HG03097 (cell line): Measurements from ENCODE around the gene FAM241B.

Experiments
- ATAC-seq: cut with Tn5 transposase; IDR thresholded peaks from one replicate; pipeline ENCODE4 v1.9.1; 2021; ENCODE audit not compliant: unreplicated experiment, low FRiP score

FAM241B gene

DNA sequence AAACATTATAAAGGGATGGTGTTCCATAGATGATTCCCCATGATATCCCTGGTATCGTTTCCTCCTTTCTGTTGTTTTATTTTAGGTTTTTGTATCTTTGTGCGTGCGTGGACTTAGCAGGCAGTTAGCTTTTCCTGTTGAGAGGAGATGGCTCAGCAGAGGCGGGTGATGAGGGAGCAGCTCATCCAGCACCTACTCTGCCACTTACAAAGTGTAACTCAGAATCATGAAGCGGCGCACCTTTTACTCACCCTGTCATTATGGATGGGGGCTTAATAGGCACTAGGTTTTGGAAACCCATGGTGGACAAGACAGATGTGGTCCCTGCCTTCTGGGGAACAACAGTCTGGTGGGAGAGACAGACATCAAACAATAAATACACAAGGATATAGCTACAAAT lies 17.1 kb downstream of the FAM241B start:
- ATAC-seq, result no peak

DNA sequence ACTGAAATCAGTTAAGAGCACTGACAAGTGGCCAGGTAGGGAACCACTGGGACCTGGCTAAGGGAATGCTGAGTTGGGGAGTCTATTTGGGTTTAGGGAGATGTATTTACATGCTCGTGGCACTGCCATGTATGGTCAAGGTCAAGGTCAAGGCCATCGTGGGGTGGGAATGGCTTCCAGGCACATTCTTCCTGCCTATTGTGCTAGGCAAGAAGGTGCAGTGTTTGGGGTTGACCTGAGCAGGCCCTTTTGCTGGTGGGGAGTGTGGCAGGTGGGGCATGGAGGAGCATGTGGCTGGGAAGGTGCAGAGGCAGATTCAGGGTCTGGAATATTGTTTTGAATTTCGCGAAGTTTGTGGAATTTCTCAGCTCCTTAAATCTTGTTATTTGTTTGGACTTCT lies 17.8 kb downstream of the FAM241B start:
- ATAC-seq, result no peak

DNA sequence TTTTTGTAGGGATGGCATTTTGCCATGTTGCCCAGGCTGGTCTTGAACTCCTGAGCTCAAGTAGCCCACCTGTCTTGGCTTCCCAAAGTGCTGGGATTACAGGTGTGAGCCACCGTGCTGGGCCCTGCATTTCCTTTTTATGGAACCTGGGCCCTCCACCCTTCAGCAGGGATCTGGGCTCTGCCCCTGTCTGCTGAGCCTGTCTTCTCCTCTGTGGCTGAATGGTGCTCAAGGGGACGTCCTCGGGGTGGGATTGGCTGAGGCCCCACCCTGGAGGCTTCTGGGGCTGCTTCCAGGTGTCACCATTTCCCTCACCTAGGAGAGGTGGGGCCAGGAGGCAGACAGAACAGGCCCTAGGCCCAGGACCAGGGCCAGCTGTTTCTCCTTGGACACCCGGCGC lies 18.4 kb downstream of the FAM241B start:
- ATAC-seq, result no peak

DNA sequence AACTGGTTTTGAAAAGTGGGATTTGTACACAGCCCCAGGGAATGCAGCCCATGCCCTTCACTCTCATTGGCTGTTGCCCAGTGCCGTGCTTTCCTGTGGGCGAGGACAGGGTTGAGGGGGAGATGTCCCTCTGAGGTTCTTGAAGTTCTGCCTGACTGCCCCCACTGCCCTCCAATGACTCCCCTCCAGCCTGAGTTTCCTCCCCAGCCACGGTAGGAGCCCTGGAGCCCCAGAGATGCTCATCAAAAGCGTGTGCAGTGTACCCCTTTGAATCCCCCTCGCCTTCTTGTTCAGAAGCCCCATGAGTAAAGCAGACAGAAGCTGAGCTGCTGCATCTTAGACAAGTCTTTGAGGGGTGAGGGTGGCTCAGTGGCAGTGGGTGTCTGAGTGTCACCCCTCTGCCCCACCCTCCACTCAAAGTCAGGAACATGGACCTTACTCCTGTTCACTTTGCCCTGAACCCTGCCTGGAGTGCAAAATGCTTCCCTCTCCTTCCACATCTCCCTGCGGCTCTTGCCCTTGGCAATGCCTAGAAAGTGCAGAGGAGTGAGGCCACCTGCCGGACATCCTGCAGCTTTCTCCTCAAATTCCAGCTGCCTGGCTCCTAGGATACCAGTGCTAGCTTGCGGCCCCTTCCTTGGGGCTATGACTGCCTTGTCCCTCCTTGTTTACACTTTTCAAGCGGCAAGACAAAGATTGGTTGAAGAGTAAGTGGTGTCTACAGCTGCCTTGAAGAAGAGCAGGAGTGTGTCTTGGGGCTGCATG lies 19.9 kb downstream of the FAM241B start:
- no peak for ATAC-seq

DNA sequence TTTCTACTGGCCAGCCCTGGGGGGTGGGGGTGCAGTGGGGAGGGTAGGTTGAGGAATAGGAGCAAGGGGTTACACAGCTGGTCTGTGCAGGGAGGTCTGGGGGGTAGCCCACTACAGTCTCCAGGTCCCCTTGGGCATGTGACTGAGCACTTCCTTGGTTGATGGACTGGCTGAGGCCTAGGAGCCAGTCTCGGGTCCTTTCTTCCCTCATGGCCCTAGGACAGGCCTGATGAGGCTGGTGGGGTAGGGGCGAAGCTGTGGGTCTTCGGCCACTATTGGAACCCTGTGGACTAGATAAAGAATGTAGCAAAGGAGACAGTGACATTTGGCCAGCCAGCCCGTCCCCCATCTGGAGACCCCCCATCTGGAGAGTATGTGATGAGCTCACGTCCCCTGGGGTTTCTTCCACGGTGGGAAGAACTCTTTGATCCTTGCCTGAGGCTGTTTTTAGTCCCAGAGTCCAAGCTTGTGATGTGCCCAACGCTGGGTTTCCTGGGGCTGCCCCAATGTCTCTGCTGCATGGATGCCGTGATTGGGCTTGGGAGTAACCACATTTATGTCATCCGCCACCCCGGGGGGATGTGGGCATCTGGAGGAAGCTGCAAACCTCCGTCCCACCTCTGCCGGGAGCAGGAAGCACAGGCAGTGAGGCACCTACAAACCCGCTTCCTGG lies 20.7 kb downstream of the FAM241B start:
- no peak for ATAC-seq

DNA sequence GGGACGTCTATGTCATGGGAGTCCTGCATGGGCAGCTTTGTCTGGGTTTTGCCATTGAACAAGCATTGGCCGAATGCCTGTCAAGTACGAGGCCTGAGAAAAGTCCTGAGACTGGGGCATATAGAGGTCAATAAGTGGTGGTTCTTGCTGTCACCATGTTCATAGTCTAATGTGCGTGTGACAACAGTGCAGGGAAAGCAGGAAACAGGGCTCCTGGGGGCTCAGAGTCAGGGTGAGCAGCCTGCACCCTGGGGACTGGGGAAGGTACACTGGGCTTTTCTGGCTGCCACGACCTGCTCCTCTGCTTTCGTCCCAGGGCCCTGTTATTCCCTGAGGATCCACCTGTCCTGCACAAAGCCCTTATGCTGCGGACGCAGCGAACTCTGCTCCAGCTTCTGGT lies 21.3 kb downstream of the FAM241B start:
- ATAC-seq, result no peak

DNA sequence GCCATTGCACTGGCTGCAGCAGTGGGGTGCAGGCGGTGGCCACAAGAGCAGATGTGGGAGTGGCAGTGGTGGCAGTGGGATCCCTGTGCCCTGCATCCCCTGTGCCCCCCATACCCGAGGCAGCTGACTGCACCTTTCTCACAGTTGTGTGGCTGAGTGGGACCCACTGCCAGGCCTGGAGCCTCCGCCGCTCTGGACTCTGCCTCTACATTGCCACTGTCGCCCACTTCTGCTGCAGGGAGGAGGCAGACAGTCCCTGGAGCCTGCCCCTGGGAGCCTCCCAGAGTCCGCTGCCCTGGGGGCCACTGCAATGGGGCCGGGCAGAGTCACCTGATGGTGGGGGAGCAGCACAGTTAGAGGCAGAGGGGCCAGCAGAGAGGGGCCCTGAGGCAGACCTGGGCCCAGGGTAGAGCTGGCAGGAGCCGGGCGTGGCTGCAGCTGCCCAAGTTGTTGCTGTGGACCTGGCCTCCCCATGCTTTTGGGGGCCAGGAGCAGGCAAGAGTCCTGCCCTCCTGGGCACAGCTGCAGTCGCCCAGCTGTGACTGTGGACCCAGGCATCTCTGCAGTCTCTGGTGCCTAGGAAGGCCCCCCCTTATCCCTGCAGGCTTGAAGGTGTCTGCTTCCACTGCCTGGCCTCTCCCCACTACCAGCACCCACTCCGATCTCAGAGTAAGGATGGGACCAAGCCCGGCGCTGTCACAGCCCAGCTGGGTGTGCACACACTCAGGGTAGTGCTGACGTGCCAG lies 22.2 kb downstream of the FAM241B start:
- no peak for ATAC-seq

DNA sequence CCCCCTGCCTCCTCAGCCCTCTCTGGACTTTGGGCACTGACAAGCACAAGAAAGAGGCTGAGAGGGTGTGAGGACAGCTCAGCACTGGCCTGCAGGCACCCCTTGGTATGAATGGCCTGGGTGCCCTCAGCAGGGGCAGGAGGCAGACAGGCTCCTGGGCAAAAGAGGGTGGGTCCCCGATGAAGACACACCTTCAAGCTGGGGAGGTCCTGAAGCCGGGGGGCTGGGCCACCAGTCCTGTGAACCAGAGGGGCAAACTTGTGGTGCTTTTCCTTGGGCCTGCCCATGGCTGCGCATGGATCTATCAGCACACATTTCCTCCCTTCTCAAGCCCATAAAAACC lies 22.8 kb downstream of the FAM241B start:
- ATAC-seq, result no peak

DNA sequence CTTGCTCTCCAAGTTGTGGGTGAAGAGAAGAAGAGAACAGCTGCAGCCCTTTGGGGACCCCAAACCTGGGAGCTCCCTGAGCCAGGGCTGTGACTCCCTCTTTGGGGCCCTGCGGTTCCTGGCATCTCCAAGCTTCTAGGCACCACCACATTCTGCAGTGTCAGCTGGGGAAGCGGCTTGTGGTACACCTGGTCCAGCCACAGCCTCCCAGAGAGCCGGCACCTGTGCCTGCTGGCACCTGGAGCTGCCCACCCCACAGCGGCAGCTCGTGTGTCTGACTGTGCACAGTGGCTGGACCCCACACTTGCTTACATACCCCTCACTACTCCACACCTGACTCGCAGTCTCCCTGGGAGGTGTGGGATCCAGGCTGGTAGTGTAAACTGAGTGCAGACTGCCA lies 23.5 kb downstream of the FAM241B start:
- no peak for ATAC-seq

DNA sequence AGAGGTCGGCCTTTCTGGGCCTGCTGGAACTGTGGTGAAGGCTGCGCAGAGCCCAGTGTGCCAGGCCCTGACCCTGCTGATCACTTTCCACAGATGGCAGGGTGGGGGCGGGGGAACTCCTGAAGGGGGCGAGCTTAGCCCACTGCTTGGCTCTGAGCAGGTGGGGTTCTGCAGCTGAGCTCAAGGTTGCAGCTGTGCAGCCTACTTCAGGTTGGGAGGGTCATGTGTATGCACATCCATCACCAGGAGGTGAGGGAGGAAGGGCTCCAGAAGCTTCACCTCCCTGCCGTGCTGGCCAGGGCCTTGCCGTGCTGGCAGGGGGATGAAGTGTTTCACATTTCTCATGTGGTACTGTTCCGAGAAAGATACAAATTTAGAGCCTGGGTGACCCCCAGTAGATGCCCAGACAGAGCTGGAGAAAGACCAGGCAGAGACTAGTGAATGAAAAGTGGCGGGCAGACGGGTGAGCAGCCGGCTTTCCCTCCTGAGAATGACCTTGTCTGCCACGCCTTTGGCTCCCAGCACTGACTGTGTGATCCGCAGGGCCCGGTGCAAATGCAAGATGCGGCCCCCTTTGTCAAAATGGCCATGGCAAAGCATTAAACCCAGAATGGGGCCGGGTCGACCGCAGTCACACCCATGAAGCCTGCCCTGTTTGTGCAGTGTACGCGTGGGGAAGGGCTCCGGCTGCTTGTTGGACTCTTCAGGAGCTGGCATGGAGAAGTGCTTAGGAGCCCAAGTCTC lies 25.2 kb downstream of the FAM241B start:
- ATAC-seq, result no peak

DNA sequence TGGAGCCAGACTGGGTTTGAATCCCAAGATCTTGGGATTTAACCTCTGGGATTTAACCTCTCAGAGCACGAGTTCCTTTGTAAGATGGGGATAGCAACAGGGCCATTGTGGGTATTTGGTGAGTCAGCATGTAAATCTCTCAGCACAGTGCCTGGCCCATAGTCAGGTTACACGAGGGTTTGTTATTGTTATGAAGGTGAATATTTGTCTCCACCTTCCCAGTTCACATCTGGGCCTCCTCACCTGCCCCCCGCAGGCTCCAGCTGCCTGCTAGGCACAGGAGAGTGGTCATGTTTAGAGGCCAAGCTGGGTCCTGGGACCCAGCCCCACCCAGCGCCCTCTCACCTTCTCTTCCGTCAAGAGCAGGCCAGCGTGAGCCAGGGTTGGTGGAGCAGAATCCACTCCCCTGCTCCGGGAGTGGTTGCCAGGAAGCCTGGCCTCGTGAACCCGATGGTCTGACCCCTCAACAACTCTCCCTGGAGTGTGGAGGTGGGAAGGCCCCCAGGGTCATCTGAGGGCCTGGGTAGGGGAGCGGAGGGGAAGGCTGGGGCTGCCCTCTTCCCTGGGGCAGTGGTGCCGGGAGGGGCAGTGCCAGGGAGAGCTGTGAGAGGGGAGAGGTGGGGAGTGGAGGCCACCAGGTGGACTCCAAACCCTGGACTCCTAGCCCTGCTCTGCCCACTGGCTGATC lies 26.0 kb downstream of the FAM241B start:
- no peak for ATAC-seq

DNA sequence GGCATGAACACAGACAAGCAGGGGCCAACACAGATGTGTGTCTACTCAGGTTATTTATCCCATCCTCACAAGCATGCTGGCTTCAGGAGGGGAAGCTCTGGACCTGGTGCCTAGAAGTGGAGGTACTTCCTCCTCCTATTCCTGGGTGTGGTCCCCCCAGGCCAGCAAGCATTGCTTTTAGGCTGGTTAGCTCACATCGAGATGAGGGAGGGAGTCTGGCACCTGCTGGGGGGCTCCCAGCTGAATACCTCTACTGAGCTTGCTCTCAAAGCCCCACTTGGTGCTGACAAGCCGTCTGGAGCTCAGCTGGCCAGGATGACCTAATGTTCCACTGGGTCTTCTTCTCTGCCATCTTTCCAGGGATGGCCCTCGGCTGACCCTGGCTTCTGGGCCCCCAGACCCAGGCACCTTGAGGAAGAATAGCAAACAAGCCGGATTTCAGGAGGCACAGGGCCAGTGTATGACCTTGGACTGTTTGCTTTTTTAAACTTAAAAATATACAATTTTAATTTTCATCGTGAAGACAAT lies 26.8 kb downstream of the FAM241B start:
- no peak for ATAC-seq

DNA sequence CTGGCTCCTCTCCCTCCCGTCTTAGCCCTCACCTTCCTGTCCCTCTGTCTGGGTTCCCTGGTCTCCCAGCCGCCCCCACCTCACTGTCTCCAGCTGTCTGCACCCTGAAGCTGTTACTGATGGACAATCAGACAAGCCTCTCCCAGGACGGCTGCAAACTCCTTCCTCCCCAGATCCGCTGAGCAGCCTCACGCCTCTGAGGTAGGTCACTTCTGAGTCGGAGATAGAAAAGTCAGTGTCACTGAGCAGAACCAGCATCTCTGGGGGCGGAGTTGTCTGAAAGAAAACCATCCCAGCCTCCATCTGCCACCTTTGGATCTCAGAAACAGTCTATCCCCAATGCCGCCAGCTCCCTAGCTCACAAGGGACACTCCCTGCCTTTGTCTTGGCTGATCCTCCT lies 27.4 kb downstream of the FAM241B start:
- ATAC-seq, result no peak

DNA sequence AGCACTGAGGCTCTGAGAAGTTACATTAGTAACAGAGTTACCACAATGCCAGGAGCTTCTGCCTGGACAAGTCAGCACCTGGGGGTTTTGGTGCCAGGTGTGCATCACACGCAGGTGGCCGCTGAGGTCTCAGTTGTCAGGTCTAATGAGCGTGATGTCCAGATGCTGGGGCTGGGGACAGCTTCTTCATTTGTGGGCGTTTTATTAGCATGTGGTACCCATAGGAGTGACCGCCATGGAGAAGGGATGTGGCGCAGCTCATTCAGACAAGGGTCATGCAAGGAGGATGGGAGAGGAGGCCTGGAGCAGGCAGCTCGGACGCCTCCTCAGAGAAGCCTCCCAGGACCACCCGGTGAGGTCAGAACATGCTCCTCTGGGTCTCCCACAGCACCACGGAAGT lies 27.8 kb downstream of the FAM241B start:
- ATAC-seq, result no peak

DNA sequence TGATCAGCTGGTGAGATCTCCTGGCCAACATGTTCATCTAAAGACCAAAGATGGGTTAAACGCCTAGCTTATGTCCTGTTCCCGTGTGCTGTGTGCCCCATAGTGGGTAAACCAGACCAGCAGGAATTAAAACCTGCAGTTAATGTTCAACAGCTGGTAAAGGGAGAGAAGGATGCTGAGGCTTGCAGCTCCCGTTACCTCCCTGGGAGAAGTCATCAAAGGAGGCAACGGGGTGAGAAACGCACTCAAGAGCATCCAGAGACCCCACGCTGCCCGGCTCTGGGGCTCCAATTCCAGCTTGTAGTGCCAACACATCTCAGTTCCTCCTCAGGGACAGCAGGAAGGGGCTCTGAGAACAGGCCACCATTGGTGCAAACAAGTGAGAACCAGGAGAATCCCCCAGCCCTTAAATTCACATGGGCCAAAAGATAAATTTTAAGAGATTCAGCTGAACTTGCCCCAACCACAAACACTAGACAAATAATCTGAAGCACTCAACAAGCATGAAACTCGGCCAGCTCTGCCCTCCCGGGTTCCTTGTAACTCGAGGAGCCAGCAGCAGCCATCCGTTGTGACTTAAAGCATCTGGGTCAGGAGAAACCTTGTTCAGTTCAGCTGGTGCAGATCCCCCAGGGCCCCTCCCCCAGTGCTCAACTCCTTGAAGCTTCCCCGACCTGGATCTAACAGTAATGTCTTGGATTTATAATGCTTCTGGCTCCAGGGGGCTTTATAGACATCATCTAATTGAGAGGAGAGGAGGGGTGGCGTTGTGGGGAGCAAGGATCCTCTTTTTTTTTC lies 29.4 kb downstream of the FAM241B start:
- ATAC-seq, result no peak

DNA sequence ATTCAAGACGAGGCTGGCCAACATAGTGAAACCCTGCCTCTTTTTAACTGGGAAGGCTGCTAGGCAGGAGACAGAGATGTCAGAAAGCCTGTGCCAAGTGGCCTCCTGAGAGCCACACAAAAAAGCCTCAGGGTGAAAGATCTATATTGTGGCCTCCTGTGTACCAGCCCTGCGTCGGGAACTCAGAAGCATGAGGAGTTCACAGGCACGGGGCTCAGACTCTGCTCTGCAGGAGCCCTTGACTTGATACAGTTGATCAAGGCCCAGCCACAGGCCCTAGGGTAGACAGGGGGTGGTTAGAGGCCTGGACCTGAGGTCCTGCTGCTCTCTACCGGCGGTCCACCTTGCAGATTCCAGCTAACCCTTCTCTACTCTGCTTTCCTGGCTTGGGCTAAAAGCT lies 30.2 kb downstream of the FAM241B start:
- ATAC-seq, result no peak

DNA sequence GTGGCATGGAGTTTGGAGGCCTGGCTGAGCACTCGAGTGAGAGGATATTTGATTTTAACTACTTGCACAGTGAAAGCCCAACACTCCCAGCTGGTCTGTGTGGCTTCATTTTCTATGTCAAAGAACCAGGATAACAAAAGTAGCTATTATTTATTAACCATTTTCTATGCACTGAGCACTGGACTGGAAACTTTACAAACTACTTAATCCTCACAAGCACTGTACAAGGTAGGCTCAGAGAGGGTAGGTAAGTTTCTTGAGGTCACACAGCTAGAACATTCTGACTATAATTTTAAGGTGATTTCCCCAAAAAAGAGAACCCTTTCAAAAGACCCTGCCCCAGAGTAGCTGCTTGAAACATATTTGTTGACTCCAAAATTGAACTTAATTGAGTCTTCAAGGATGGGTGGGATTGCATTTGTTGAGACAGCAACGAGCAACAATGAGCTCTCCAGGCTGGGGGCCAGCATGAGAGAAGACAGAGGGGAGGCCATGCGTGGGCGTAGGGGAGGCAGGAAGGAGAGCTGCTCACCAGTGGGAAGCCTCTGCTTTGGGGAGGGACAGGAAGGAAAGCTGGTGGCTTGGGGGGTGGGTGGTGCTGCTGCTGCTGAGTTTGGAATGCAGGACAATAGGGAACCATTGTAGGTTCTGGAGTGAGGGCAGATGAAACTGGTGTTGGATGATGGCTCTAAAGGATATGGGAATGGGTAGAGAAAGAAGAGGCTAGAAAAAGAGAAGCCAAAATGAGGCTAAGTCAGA lies 31.5 kb downstream of the FAM241B start:
- no peak for ATAC-seq

DNA sequence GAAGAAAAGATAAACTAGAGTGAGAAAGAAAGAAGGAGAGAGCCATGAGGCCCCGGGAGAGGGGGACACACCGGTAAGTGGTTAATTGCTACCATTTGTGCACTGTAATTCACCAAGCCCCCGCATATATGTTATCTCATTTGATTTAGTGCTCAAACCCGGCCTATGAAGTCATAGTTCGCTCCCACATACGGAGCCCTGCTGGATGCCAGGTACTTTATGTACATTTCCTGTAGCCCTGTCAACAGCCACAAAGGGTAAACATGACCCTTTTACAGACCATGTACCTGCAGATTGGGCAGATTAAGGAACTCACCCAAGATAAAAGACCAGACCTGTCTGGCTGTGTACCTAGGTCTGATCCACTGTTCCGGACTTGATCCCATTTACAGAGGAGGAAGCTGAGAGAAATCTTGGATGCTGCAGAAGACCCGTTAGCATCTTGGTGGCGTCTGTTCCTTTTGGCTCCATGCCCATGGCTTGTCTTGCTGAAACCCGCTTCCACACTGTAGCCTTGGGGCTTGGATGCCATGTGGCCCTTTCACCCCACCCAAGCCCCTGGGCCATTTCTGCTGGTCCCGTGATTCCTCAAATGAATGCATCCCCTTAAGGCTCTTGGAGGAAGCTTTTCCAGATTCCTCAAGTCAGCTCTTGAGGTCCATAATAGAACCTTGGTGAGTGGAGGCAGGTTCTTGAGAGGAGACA lies 32.3 kb downstream of the FAM241B start:
- ATAC-seq, result no peak
